Endothelial cell of umbilical vein (primary cell): ENCODE measurements around the gene FBXO40. TPM values are rescaled to one million over a fixed set of nuclear protein-coding genes. Genes with fewer than 3 reads are reported as not detected.

Experiments used
- BruUV-seq: library from RNA; stranded (reverse); fragments of 400-500 nt; replicated peaks from 2 replicates; lab custom pipeline; 2021; lab: Mats Ljungman, UMichigan
- CTCF ChIA-PET: fragments of 300-600, 350-600 bp; sonication (Branson Sonifier 250); formaldehyde crosslinking; loops from one replicate; lab custom pipeline; 2021; ENCODE audit warnings: antibody characterized with exemption, inconsistent platforms; lab: Charles Lee
- POLR2A ChIA-PET: fragments of 300-600, 350-600 bp; sonication (Branson Sonifier 250); formaldehyde crosslinking; loops from one replicate; lab custom pipeline; 2021; ENCODE audit warnings: antibody characterized with exemption, inconsistent platforms; lab: Charles Lee
- DNase-seq: peaks from one replicate; pipeline ENCODE4 v3.0.0-alpha.2; 2011; ENCODE audit warnings: low read depth, low spot score
- FAIRE-seq: peaks from 2 replicates; lab custom pipeline; 2011; peaks lifted over from hg19 to GRCh38; lab: Jason Lieb, UNC
- H2AFZ ChIP-seq: 2 replicates; pipeline ENCODE4 v1.6.0; 2012; ENCODE audit warnings: low read depth, low read length, control low read depth, inconsistent platforms
- H3K27ac ChIP-seq: 2 replicates; pipeline ENCODE4 v1.5.1; 2011; ENCODE audit warnings: low read depth, mild to moderate bottlenecking, control low read depth, low read length, moderate library complexity; ENCODE audit not compliant: insufficient read depth
- H3K27me3 ChIP-seq, 2 experiments: 2 replicates each; pipeline versions ENCODE4 v1.6.0 to v1.6.1; 2011; ENCODE audit warnings: low read length in 2 of 2, mixed read lengths in 1 of 2; ENCODE audit not compliant: control insufficient read depth in 2 of 2, insufficient read depth in 2 of 2
- H3K36me3 ChIP-seq, 2 experiments: 2 replicates in 1 of 2; 3 replicates in 1 of 2; pipeline ENCODE4 v1.5.1; 2011; ENCODE audit warnings: low read length in 2 of 2, mild to moderate bottlenecking in 1 of 2, moderate library complexity in 1 of 2; ENCODE audit not compliant: control insufficient read depth in 2 of 2, insufficient read depth in 2 of 2; ENCODE audit errors: extremely low read depth in 1 of 2
- H3K4me1 ChIP-seq: 3 replicates; pipeline ENCODE4 v1.5.1; 2011; ENCODE audit warnings: mild to moderate bottlenecking, low read length; ENCODE audit not compliant: control insufficient read depth, insufficient read depth; ENCODE audit errors: extremely low read depth
- H3K4me2 ChIP-seq: 2 replicates; pipeline ENCODE4 v1.6.1; 2011; ENCODE audit warnings: low read length, control low read depth, mixed read lengths; ENCODE audit not compliant: insufficient read depth
- H3K4me3 ChIP-seq, 3 experiments: fragments of 200-600 bp in 1 of 3; sonication (generic), shearing (Covaris generic) in 1 of 3; replicated peaks in 1 of 3; 2 replicates each; pipeline ENCODE4 v1.5.1; 2011 to 2016; ENCODE audit warnings: control low read depth in 3 of 3, low read length in 3 of 3, mild to moderate bottlenecking in 2 of 3, inconsistent platforms in 1 of 3, low read depth in 1 of 3, moderate library complexity in 1 of 3; ENCODE audit not compliant: insufficient read depth in 1 of 3
- H3K79me2 ChIP-seq: 2 replicates; pipeline ENCODE4 v1.6.0; 2012; ENCODE audit warnings: low read length, inconsistent platforms; ENCODE audit not compliant: control insufficient read depth, insufficient read depth
- H3K9ac ChIP-seq: replicated peaks from 2 replicates; pipeline ENCODE3; 2011; ENCODE audit warnings: low read length, control low read depth; ENCODE audit not compliant: insufficient read depth; ENCODE audit errors: extremely low read depth
- H3K9me1 ChIP-seq: replicated peaks from 3 replicates; pipeline ENCODE4 v1.6.0; 2011; ENCODE audit warnings: mild to moderate bottlenecking, low read length; ENCODE audit not compliant: control insufficient read depth, insufficient read depth; ENCODE audit errors: extremely low read depth
- H3K9me3 ChIP-seq: replicated peaks from 2 replicates; pipeline ENCODE4 v1.5.1; 2012; ENCODE audit warnings: low read length, inconsistent platforms; ENCODE audit not compliant: control insufficient read depth, insufficient read depth
- H4K20me1 ChIP-seq: replicated peaks from 2 replicates; pipeline ENCODE3; 2011; ENCODE audit warnings: mild to moderate bottlenecking, low read length; ENCODE audit not compliant: control insufficient read depth, insufficient read depth; ENCODE audit errors: extremely low read depth
- CTCF ChIP-seq, 2 donors: IDR thresholded peaks; 1 replicate in 1 of 2; 2 replicates in 1 of 2; pipeline ENCODE4 v1.5.1; 2011; ENCODE audit warnings: low read length in 2 of 2, mild to moderate bottlenecking in 2 of 2, moderate library complexity in 2 of 2, control low read depth in 1 of 2, inconsistent platforms in 1 of 2, low read depth in 1 of 2; ENCODE audit not compliant: insufficient read depth in 1 of 2; ENCODE audit errors: extremely low read depth in 1 of 2
- EZH2 ChIP-seq: IDR thresholded peaks from 2 replicates; pipeline ENCODE4 v1.6.1; 2012; ENCODE audit warnings: borderline replicate concordance, low read depth, mild to moderate bottlenecking, moderate library complexity, low read length, inconsistent platforms; ENCODE audit not compliant: severe bottlenecking
- FOS ChIP-seq: IDR thresholded peaks from 2 replicates; pipeline ENCODE4 v1.6.1; 2011; ENCODE audit warnings: mild to moderate bottlenecking, low read length, moderate library complexity, borderline replicate concordance; ENCODE audit not compliant: insufficient read depth
- GATA2 ChIP-seq: IDR thresholded peaks from 2 replicates; pipeline ENCODE4 v1.7.0; 2011; ENCODE audit warnings: low read depth, mild to moderate bottlenecking, moderate library complexity, mixed read lengths, low read length; ENCODE audit not compliant: insufficient read length, insufficient read depth
- JUN ChIP-seq: IDR thresholded peaks from 2 replicates; pipeline ENCODE4 v1.6.1; 2011; ENCODE audit warnings: borderline replicate concordance, low read depth; ENCODE audit not compliant: insufficient read length, insufficient read depth
- MAX ChIP-seq: IDR thresholded peaks from 2 replicates; pipeline ENCODE4 v1.6.1; 2011; ENCODE audit not compliant: insufficient read depth, insufficient read length
- MYC ChIP-seq: IDR thresholded peaks from one replicate; pipeline ENCODE4 v1.6.1; 2011; ENCODE audit warnings: mild to moderate bottlenecking, low read depth, low read length
- POLR2A ChIP-seq: IDR thresholded peaks from 2 replicates; pipeline ENCODE4 v1.6.1; 2012; ENCODE audit warnings: low read depth, mild to moderate bottlenecking, control low read depth, low read length
- POLR2AphosphoS5 ChIP-seq: IDR thresholded peaks from 2 replicates; pipeline ENCODE4 v1.6.1; 2012; ENCODE audit warnings: low read depth, mild to moderate bottlenecking, control low read depth, low read length, moderate library complexity; ENCODE audit not compliant: insufficient read depth
- dilution Hi-C: fragments of 300-500 bp; cut with MboI; formaldehyde crosslinking; loops from one replicate; pipeline ENCODE4 v1.15.0; 2019; ENCODE audit warnings: low sequenced_read_pairs; ENCODE audit not compliant: extremely low pct_ligation_motif_present
- intact Hi-C: fragments of 100-400 bp; cut with micrococcal nuclease; formaldehyde crosslinking; loops from one replicate; pipeline ENCODE4 v1.10.0; 2022
- polyA plus RNA-seq, 4 experiments: library from polyadenylated mRNA; depleted of rRNA in 3 of 4; stranded (reverse) in 3 of 4; unstranded in 1 of 4; fragments of >200 nt; gene quantifications; 2 replicates each; pipeline versions ENCODE4 v1.2.1 to v1.2.3, GENCODE V29; 2011 to 2012; ENCODE audit warnings: missing spikeins in 1 of 4
- total RNA-seq: library from RNA; stranded (reverse); gene quantifications from 2 replicates; pipeline ENCODE4 v1.2.3, GENCODE V29; 2021

The FBXO40 gene
- total and polyA plus RNA-seq, 2 donors (not counting 3 experiments of a cell fraction or from before 2014, with no cell fraction given): not detected

GRCh38 chr3:121601212-121601812 lies 8.1 kb downstream of the FBXO40 start:
- Histone ChIP-seq H3K4me2 (no peak overlapping the region), H3K9me1 (no peaks in the 10 kb centered on the region), H3K4me3 (no peak overlapping the region), H4K20me1 (no peaks in the 10 kb centered on the region), H3K9ac (no peak overlapping the region), H2AFZ (no peak overlapping the region), H3K27ac (no peak overlapping the region), H3K4me1 (no peaks in the 10 kb centered on the region), H3K27me3 (peaks cover 0 to 2% of the 10 kb centered on the region in 2 experiments), H3K36me3 (no peaks in the 10 kb centered on the region), H3K79me2 (no peaks in the 10 kb centered on the region), H3K9me3 (no peaks in the 10 kb centered on the region)
- POLR2A ChIA-PET: no interaction called here
- intact Hi-C loops: no loop called here
- CTCF ChIA-PET: interaction anchor here (0.9 to 1.1 kb wide), 3 partner anchors 15 to 54 kb away, joined by 3 to 4 read pairs (median 3); no protein-coding TSS in a partner anchor
- DNase-seq (peak; percentile 6), FAIRE-seq (no peak)
- TF ChIP-seq MYC (no peak), EZH2 (no peak), GATA2 (no peak), POLR2AphosphoS5 (no peak), JUN (no peak), FOS (no peak), CTCF (IDR thresholded peaks at IDR 0.05; ENCODE audit: extremely low read depth in 1 of 2, insufficient read depth in 1 of 2, low read depth in 1 of 2, low read length in 2 of 2) (no peak), MAX (no peak), POLR2A (no peak)
- dilution Hi-C loops: no loop called here
- no TSS peak for BruUV-seq
